NCI-H2227 treated with DMSO at 0.1 percent for 48 hours (cell line): ENCODE measurements around the gene PDXDC1.
A peak's percentile ranks its signal among the peaks of the same experiment; 100 is the strongest.
"Not testable (repeated sequence)": the region's sequence is repeated elsewhere in the genome, so short reads cannot be mapped to it uniquely, and the experiment has no call there.

Experiments used
- DNase-seq: peaks from one replicate; lab custom pipeline; 2025; lab: John Stamatoyannopoulos, UW

PDXDC1 gene

DNA sequence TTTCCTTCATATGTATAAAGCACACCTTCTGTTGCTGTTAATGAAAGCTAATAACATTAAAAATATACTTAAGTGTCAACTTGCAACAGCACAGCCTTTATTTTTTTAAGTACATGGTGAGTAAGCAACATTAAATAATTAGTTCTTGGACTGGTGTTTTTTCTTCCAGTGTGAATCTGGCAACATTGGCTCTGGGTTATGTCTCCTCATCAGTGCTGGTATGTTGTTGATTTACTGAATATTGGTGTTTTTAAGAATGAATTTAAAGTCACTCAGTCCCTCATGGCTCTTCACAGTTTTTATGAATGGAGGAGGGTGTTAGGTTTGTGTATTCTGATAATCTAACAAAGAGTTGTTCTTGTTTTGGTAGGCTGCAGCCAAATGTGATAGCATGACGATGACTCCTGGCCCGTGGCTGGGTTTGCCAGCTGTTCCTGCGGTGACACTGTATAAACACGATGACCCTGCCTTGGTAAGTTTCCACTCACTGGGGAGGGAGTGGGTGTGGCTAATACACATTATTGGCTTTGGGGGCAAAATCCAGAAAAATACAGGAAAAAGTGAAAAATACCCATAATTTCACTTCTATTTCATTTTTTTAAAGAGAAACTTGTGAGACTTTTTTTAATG lies 42.2 kb downstream of the PDXDC1 start:
- DNase-seq: not testable (repeated sequence)

DNA sequence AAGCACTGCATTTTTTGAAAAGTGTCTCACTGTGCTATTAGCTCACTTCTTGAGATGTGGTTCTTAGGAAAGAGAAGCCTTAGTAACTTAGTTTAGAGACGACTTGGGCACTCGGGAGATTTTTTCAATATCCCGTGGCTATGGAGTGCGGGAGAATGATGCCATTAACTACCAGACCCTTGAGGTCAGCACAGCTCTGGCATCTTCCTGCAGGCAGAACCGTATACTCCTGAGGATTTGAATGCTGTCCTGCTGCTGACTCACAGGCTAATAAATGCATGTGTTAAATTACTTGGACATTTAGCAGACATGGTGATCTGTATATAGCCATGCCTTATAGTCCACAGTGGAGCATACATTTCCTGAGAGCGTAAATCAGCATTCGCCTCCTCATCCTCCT lies 46.6 kb downstream of the PDXDC1 start:
- DNase-seq: not testable (repeated sequence)

GRCh38 chr16:15022194-15022593 lies 47.4 kb downstream of the PDXDC1 start:
- DNase-seq: peak; percentile 61

- DNase-seq: not testable (repeated sequence)
These were observed 48.7 kb downstream of the PDXDC1 start for GRCh38 chr16:15023381-15024077.

DNA sequence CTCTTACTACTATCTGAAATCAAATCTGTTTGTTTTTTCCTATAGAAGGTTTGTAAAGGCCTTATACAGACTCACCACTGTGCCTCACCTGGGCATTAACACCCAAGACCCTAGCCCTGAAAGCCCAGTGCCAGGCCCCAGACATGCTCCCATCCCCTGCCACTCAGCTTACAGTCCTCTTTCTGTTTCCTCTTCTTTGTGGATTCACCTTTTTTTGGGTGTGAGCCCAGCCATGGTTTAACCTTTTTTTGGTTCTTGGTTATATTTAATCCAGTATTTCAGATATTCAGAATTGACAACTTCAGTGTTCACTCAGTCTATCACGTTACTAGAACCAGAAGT lies 50.0 kb downstream of the PDXDC1 start:
- not testable (repeated sequence) for DNase-seq

DNA sequence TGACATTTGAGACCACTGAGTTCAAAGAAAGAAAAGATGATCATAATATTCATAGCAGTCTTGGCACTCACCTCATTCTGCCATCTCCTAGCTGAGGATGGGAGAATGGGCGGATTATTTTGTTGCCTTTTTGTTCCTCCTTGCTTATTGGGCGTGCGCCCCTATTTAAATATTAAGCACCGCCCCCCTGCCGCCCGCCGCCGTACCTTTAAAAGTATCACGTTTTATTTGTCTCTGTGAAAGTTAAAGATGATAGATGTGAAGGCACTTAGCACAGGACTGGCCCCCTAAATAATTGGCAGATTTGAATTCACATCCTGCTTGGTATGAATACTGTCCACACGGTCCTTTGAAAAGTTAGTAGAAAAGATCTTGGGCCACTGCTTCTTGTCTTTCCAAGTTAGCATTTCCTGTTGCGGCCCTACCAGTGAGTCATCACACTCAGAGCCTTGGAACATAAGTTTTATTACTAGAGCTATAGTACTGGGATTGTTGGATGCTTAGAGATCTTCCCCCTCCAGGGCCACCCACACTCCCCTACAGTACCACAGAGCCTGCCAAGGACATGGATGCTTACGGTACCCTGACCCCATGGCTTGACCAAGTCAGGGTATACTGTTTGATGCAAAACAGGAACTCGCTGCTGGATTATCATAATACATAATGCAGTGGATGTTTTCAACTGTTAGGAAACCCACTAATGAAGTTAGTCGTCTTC lies 50.6 kb downstream of the PDXDC1 start:
- not testable (repeated sequence) for DNase-seq

GRCh38 chr16:15027051-15027450 lies 52.2 kb downstream of the PDXDC1 start:
- not testable (repeated sequence) for DNase-seq

DNA sequence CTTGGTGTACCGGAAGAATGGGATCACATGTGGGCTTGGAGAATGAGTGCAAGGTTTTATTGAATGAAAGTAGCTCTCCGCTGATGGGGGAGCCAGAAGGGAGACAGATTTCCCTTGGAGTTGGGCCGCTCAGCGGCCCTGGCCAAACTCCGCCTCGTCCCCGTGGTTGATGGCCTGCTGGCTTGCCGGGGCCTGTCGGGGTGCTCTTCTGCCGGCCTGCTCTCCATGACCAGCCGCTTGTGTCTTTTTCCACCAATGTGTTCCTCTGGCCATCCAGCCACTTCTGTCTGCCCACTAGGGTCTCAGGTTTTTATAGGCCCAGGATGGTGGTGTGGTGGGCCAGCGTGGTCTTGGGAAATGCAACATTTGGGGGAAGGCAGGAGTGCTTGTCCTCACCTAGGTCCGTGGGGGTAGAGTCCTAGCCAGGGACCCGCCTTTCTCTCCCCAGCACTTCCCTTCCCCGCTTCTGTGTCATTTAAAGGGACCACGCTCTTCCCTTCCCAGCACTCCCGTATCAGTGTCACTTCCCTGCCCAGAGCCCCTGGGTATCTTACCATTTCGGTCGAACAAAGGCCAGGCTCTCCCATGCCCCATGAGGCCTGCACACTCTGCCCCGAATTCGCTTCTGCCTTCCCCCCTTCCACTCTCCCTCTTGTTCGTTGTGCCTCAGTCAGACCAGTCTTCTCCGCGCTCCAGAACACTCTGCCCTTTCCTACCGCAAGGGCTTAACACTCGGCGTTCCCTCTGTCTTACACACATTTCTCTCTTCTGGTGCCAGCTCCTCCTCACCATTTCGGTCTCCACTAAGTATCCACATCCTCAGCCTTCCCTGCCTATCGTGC lies 52.9 kb downstream of the PDXDC1 start:
- not testable (repeated sequence) for DNase-seq

GRCh38 chr16:15028345-15028715 lies 53.5 kb downstream of the PDXDC1 start:
- not testable (repeated sequence) for DNase-seq

GRCh38 chr16:15028801-15029698 lies 54.2 kb downstream of the PDXDC1 start:
- DNase-seq: not testable (repeated sequence)

GRCh38 chr16:15029749-15030148 lies 54.9 kb downstream of the PDXDC1 start:
- not testable (repeated sequence) for DNase-seq

DNA sequence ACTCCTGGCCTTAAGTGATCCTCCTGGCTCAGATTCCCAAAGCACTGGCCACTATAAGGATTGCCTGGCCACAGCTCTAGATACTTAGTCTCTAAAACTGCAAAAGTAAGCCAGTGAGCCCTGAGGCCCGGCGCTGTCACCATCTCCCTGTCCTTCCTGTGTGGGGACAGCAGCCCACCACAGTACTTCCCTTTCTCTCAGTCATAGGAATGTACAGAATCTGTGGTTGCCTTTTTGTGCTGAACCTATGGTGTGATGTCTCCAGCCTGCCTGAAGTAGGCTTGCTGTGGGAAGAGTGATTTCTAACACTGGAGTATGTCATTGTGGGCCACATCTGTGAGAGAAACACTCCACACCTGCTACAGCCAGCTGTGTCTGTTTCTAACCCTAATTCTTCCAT lies 56.4 kb downstream of the PDXDC1 start:
- no peak for DNase-seq

DNA sequence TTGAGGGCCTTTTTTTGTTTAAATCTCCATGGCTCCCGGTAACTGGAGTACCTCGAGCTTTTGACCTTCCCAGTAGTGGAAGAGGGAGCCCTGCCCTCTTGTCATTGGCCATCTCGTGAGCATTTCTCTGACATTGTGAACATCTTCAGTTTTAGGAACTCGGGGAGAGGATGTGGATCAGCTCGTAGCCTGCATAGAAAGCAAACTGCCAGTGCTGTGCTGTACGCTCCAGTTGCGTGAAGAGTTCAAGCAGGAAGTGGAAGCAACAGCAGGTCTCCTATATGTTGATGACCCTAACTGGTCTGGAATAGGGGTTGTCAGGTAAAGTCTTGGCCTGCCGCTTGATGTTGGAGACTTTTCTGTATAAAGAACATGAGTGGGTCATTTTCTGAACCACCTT lies 56.8 kb downstream of the PDXDC1 start:
- DNase-seq: no peak

- DNase-seq: no peak
These were observed 57.9 kb downstream of the PDXDC1 start for GRCh38 chr16:15032547-15033308.

GRCh38 chr16:15033309-15033707 lies 58.5 kb downstream of the PDXDC1 start:
- no peak for DNase-seq

DNA sequence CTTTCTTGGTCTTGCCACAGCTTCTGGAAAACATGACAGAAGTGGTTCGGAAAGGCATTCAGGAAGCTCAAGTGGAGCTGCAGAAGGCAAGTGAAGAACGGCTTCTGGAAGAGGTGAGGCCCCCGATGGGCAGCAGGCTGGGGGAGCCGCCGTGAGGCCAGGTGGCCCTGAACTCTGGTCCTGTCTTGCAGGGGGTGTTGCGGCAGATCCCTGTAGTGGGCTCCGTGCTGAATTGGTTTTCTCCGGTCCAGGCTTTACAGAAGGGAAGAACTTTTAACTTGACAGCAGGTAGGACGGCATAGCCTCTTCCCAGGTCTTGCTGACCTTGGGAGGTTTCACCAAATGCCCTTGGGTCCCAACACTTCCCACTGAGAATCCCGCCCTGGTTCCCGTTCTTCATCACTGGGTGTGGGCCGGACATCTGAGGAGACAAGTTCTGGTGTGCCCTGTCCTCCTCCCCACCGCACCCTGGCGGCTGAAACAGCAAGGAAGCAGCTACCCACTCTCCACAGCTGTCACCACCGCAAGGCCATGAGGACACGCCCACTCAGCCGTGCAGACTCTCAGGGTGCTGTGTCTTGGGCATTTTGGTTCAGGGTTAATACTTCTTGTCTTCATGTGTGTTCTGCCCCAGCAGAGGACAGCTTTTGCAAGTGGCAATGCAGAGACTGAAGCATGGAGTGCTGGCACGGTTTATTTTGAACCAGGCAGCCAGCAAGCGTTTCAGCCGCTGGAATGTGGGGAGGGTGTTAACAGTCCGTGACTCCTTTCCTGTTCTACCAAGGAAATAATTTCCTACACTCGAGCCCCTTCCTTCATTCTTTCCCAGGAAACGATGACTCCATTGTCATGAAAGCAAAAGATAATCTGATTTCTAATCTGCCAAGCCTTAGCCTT lies 59.7 kb downstream of the PDXDC1 start:
- DNase-seq: no peak

- no peak for DNase-seq
These were observed 60.4 kb downstream of the PDXDC1 start for GRCh38 chr16:15035163-15035729.

DNA sequence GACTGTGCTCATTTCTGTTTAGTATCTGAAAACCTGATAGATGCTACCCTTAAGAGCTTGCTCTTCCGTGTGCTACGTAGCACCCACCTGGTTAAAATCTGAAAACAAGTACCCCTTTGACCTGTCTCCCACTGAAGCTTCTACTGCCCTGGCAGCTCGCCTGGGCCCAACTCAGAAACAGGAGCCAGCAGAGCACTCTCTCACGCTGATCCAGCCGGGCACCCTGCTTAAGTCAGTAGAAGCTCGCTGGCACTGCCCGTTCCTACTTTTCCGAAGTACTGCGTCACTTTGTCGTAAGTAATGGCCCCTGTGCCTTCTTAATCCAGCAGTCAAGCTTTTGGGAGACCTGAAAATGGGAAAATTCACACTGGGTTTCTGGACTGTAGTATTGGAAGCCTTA lies 62.2 kb downstream of the PDXDC1 start:
- no peak for DNase-seq

DNA sequence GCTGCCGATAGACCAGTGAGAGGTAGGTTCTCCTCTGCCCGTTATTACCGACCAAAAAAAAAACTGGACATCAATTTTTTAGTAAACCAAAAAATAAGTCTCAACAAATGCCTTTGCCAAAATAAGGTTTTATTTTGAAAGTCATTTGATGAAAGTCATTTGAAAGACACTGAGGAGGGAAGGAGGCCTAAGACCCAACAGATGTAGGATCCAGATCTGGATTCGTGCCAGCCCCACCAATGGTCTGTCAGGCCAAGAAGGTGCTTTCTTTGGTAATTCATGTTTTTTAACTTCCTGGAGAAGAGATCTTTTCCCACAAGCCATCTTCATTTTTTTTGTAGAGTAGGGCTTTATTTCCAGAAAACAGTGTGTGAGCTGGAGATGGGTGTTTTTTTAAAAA lies 62.9 kb downstream of the PDXDC1 start:
- no peak for DNase-seq
